ENCODE data around the gene IFT20. TPM values are rescaled to one million over a fixed set of nuclear protein-coding genes. Genes with fewer than 3 reads are reported as not detected.

Gene IFT20
- total RNA-seq, 1 donor from 2014 or later = 63.7 TPM

GRCh38 chr17:28370744-28371103 lies 35.5 kb upstream of the IFT20 start:
- no peak for DNase-seq (ENCODE audit: low spot score)
- Mint-ChIP-seq H3K27ac (ENCODE audit: unreplicated experiment) (peak overlapping the region; percentile 88), H3K4me1 (ENCODE audit: low read depth) (peaks cover 33% of the 10 kb centered on the region), H3K9me3 (ENCODE audit: low read depth) (no peaks in the 10 kb centered on the region), H3K36me3 (ENCODE audit: low read depth) (no peaks in the 10 kb centered on the region), H3K27me3 (ENCODE audit: low read depth) (no peaks in the 10 kb centered on the region), H3K4me3 (ENCODE audit: unreplicated experiment) (peak overlapping the region; percentile 74)
- no peak for TF ChIP-seq CTCF (IDR thresholded peaks at IDR 0.05)

- Mint-ChIP-seq H3K36me3 (ENCODE audit: low read depth) (no peaks in the 10 kb centered on the region), H3K4me1 (ENCODE audit: low read depth) (peaks cover 33% of the 10 kb centered on the region), H3K27me3 (ENCODE audit: low read depth) (no peaks in the 10 kb centered on the region), H3K4me3 (ENCODE audit: unreplicated experiment) (peak within 1 kb of the TSS; percentile 74), H3K27ac (ENCODE audit: unreplicated experiment) (peak within 1 kb of the TSS; percentile 88), H3K9me3 (ENCODE audit: low read depth) (no peaks in the 10 kb centered on the region)
- DNase-seq (ENCODE audit: low spot score) = no peak
- TF ChIP-seq CTCF (IDR thresholded peaks at IDR 0.05) = no peak
These were observed 34.9 kb upstream of the IFT20 start, which contains the start of gene VTN for GRCh38 chr17:28370035-28370743. TSS of gene VTN (minus strand) at chr17:28370307. CDS start at chr17:28370203, 104 bp downstream.

- no peaks in the 10 kb centered on the region for H3K27me3 Mint-ChIP-seq (ENCODE audit: low read depth)
- DNase-seq (ENCODE audit: low spot score) = no peak
- no peak overlapping the region for H3K4me3 Mint-ChIP-seq (ENCODE audit: unreplicated experiment)
- H3K36me3 Mint-ChIP-seq (ENCODE audit: low read depth) = no peaks in the 10 kb centered on the region
- H3K9me3 Mint-ChIP-seq (ENCODE audit: low read depth) = no peaks in the 10 kb centered on the region
- H3K27ac Mint-ChIP-seq (ENCODE audit: unreplicated experiment) = no peak overlapping the region
- H3K4me1 Mint-ChIP-seq (ENCODE audit: low read depth) = peaks cover 33% of the 10 kb centered on the region
- peak; percentile 7 for TF ChIP-seq CTCF (IDR thresholded peaks at IDR 0.05)
These were observed 34.4 kb upstream of the IFT20 start for GRCh38 chr17:28369684-28370034.

GRCh38 chr17:28368915-28369683 lies 33.8 kb upstream of the IFT20 start:
- Mint-ChIP-seq H3K36me3 (ENCODE audit: low read depth) (no peaks in the 10 kb centered on the region), H3K4me1 (ENCODE audit: low read depth) (peaks cover 33% of the 10 kb centered on the region), H3K27me3 (ENCODE audit: low read depth) (no peaks in the 10 kb centered on the region), H3K27ac (ENCODE audit: unreplicated experiment) (no peak overlapping the region), H3K4me3 (ENCODE audit: unreplicated experiment) (no peak overlapping the region), H3K9me3 (ENCODE audit: low read depth) (no peaks in the 10 kb centered on the region)
- no peak for DNase-seq (ENCODE audit: low spot score)
- no peak for TF ChIP-seq CTCF (IDR thresholded peaks at IDR 0.05)

GRCh38 chr17:28368306-28368831 lies 33.1 kb upstream of the IFT20 start:
- Mint-ChIP-seq H3K4me1 (ENCODE audit: low read depth) (peaks cover 27% of the 10 kb centered on the region), H3K4me3 (ENCODE audit: unreplicated experiment) (no peak overlapping the region), H3K9me3 (ENCODE audit: low read depth) (no peaks in the 10 kb centered on the region), H3K27me3 (ENCODE audit: low read depth) (no peaks in the 10 kb centered on the region), H3K27ac (ENCODE audit: unreplicated experiment) (no peak overlapping the region), H3K36me3 (ENCODE audit: low read depth) (no peaks in the 10 kb centered on the region)
- no peak for TF ChIP-seq CTCF (IDR thresholded peaks at IDR 0.05)
- peak; percentile 68 for DNase-seq (ENCODE audit: low spot score)

All from chondrocyte (in vitro differentiated cells).